Ishikawa (cell line): ENCODE measurements around the gene NRG4.

Experiments used
- CEBPB ChIP-seq: IDR thresholded peaks from 2 replicates; pipeline ENCODE4 v1.6.1; 2012
- CREB1 ChIP-seq: IDR thresholded peaks from 2 replicates; pipeline ENCODE4 v1.6.1; 2012; ENCODE audit warnings: low read depth
- EGR1 ChIP-seq: IDR thresholded peaks from 2 replicates; pipeline ENCODE4 v1.6.1; 2012
- EP300 ChIP-seq: IDR thresholded peaks from 2 replicates; pipeline ENCODE4 v1.6.1; 2012; ENCODE audit warnings: borderline replicate concordance
- FOXM1 ChIP-seq: IDR thresholded peaks from 2 replicates; pipeline ENCODE4 v1.6.1; 2012; ENCODE audit warnings: low read depth, borderline replicate concordance
- MAX ChIP-seq: IDR thresholded peaks from 2 replicates; pipeline ENCODE4 v1.6.1; 2012
- NFIC ChIP-seq: IDR thresholded peaks from 2 replicates; pipeline ENCODE4 v1.6.1; 2012
- RAD21 ChIP-seq: IDR thresholded peaks from 2 replicates; pipeline ENCODE4 v1.6.1; 2012; ENCODE audit warnings: low read depth
- TAF1 ChIP-seq: IDR thresholded peaks from 2 replicates; pipeline ENCODE4 v1.6.1; 2012; ENCODE audit warnings: low read depth, mild to moderate bottlenecking
- TCF12 ChIP-seq: IDR thresholded peaks from 2 replicates; pipeline ENCODE4 v1.6.1; 2012; ENCODE audit warnings: low read depth
- TEAD4 ChIP-seq: IDR thresholded peaks from 2 replicates; pipeline ENCODE4 v1.6.1; 2012
- USF1 ChIP-seq: IDR thresholded peaks from 2 replicates; pipeline ENCODE4 v1.6.1; 2012
- YY1 ChIP-seq: IDR thresholded peaks from 2 replicates; pipeline ENCODE4 v1.6.1; 2012; ENCODE audit warnings: low read depth
- ZBTB7A ChIP-seq: IDR thresholded peaks from 2 replicates; pipeline ENCODE4 v1.6.1; 2012; ENCODE audit warnings: low read depth
- TF ChIP-seq, protein P1 (sequence below): IDR thresholded peaks from 2 replicates; pipeline ENCODE4 v1.6.1; 2012; ENCODE audit warnings: low read depth, mild to moderate bottlenecking

The NRG4 gene

GRCh38 chr15:75985971-75986370 is 26.3 kb downstream of the NRG4 start:
- TF ChIP-seq CEBPB = no peak
- TF ChIP-seq TCF12 = no peak
- no peak for TF ChIP-seq ZBTB7A
- TF ChIP-seq USF1 = no peak
- no peak for TF ChIP-seq TEAD4
- TF ChIP-seq CREB1 = no peak

GRCh38 chr15:75982468-75982867 is 29.8 kb downstream of the NRG4 start:
- TF ChIP-seq USF1 = no peak
- TF ChIP-seq NFIC = no peak

DNA sequence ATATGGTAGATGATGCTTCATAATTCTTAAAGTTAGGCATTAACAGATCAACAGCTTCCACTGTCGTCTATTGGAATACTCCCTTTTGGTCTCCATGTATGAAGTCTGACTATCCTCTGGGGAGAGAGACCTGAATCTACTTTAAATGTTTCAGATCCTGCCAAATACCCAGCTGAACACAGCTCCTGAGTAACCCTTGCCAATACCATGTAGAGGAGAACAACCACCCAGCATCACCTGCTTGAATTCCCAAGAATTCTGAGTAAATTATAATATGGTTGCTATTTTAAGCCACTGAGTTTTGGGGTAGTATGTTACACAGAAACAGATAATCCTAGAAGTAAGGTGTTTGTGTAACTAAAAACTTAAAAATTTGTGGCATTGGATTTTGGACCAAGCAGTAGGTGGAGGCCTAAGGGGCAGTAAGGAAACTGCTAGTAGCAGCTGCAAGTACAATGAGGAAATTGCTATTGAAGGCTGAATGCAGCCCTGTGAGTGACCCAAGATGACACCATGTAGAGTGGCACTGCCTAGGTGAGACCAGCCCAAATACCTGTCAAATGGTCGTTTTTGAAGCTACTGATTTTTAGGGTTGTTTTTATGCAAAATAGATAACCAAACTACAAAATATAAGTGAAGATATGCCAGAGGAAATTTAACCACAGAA is 30.9 kb downstream of the NRG4 start:
- TF ChIP-seq, protein P1, sequence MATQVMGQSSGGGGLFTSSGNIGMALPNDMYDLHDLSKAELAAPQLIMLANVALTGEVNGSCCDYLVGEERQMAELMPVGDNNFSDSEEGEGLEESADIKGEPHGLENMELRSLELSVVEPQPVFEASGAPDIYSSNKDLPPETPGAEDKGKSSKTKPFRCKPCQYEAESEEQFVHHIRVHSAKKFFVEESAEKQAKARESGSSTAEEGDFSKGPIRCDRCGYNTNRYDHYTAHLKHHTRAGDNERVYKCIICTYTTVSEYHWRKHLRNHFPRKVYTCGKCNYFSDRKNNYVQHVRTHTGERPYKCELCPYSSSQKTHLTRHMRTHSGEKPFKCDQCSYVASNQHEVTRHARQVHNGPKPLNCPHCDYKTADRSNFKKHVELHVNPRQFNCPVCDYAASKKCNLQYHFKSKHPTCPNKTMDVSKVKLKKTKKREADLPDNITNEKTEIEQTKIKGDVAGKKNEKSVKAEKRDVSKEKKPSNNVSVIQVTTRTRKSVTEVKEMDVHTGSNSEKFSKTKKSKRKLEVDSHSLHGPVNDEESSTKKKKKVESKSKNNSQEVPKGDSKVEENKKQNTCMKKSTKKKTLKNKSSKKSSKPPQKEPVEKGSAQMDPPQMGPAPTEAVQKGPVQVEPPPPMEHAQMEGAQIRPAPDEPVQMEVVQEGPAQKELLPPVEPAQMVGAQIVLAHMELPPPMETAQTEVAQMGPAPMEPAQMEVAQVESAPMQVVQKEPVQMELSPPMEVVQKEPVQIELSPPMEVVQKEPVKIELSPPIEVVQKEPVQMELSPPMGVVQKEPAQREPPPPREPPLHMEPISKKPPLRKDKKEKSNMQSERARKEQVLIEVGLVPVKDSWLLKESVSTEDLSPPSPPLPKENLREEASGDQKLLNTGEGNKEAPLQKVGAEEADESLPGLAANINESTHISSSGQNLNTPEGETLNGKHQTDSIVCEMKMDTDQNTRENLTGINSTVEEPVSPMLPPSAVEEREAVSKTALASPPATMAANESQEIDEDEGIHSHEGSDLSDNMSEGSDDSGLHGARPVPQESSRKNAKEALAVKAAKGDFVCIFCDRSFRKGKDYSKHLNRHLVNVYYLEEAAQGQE = no peak
- TF ChIP-seq TAF1 = no peak
- TF ChIP-seq NFIC = no peak
- no peak for TF ChIP-seq TCF12
- no peak for TF ChIP-seq FOXM1

GRCh38 chr15:75966073-75966472 is 46.2 kb downstream of the NRG4 start:
- TF ChIP-seq EGR1 (no peak), FOXM1 (no peak), TEAD4 (no peak), TAF1 (no peak), RAD21 (no peak), USF1 (no peak), EP300 (no peak), NFIC (no peak)

GRCh38 chr15:75961331-75961730 is 50.9 kb downstream of the NRG4 start:
- TF ChIP-seq USF1 = no peak
- TF ChIP-seq FOXM1 = no peak
- no peak for TF ChIP-seq CREB1
- 0 out of 2 replicates have a peak, but pooled peaks have one; percentile 35 for TF ChIP-seq CEBPB
- TF ChIP-seq TAF1 = no peak
- TF ChIP-seq RAD21 = no peak
- no peak for TF ChIP-seq YY1

- TF ChIP-seq ZBTB7A (no peak), TEAD4 (no peak), TCF12 (no peak), CREB1 (no peak), EGR1 (no peak), TAF1 (no peak), FOXM1 (no peak), RAD21 (no peak), MAX (no peak)
Measured at GRCh38 chr15:75955720-75956119, 56.5 kb downstream of the NRG4 start.

DNA sequence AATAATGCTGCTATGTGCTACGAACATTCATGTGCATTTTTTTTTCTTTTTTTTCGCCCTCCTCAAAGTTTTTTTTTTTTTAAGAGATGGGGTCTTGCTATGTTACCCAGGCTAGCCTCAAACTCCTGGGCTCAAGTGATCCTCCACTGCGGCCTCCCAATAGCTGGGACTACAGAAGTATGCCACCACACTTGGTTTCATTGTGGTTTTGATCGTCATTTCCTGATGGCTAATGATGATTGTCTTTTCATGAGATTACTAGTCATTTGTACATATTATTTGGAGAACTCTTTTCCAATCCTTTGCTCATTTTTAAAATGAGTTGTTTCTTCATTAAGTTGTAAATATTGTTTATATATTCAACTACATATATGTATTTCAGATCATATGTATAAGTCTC is 59.7 kb downstream of the NRG4 start:
- TF ChIP-seq RAD21 (no peak), CREB1 (no peak), TEAD4 (no peak), USF1 (no peak), EP300 (no peak), FOXM1 (no peak), NFIC (no peak), EGR1 (no peak), TCF12 (no peak), CEBPB (no peak), MAX (no peak), TAF1 (no peak), YY1 (no peak), ZBTB7A (no peak)
- TF ChIP-seq, protein P1 = no peak
